ENCODE data around the gene QPCT.

QPCT gene

DNA sequence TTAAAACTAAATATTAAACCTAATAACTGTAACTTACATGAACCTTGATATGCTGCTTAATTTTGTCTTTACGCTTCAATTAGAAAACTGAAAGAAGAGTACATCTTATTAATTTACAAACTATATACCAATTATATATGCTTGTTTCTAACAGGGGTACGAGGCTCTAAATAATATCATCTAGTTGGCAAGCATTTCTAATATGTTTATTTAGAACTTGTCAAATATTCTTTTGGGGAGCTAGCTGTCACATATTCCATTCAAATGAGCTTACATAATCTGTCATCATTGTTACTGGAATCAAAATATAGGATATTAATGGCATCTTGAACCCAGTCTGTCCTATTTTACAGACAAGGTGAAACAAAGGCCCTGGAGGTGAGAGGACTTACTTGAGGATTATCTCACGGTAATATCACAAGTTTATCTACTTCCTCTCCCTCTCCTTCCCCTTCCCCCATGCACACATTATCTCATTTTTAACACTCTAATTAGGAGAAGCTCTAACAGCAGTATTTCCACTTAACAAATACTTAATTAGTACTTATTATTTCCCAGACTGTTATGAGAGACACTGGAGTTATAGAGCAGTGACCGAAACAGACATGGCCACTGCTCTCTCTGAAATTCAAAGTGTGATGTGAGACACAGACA lies 23.3 kb upstream of the QPCT start:
- H3K27ac ChIP-seq = no peak overlapping the region
- TF ChIP-seq ZFX (IDR thresholded peaks at IDR 0.05) = no peak
- TF ChIP-seq, protein P1, sequence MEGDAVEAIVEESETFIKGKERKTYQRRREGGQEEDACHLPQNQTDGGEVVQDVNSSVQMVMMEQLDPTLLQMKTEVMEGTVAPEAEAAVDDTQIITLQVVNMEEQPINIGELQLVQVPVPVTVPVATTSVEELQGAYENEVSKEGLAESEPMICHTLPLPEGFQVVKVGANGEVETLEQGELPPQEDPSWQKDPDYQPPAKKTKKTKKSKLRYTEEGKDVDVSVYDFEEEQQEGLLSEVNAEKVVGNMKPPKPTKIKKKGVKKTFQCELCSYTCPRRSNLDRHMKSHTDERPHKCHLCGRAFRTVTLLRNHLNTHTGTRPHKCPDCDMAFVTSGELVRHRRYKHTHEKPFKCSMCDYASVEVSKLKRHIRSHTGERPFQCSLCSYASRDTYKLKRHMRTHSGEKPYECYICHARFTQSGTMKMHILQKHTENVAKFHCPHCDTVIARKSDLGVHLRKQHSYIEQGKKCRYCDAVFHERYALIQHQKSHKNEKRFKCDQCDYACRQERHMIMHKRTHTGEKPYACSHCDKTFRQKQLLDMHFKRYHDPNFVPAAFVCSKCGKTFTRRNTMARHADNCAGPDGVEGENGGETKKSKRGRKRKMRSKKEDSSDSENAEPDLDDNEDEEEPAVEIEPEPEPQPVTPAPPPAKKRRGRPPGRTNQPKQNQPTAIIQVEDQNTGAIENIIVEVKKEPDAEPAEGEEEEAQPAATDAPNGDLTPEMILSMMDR (conservative IDR thresholded peaks at IDR 0.05) = no peak

DNA sequence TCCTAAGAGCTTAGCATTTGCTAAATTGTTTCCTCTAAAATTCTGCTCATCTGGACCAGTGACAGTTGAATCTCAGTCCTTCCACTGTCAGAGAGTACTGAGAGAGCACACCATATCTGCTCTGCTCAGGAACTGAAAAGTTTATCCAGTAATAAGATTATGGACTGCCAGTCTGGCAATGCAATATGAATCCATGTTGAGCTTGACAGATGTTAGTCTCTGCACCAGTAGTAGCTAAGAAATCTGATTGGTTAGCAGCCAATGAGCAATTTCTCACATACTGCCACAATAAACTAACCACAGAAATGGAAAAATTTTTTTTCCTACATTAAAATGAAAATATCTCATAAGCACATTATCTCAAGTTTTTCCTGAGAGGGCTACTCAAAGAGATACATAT lies 22.1 kb upstream of the QPCT start:
- TF ChIP-seq, protein P1 (conservative IDR thresholded peaks at IDR 0.05) = no peak
- no peak for TF ChIP-seq ZFX (IDR thresholded peaks at IDR 0.05)
- no peak overlapping the region for H3K27ac ChIP-seq

DNA sequence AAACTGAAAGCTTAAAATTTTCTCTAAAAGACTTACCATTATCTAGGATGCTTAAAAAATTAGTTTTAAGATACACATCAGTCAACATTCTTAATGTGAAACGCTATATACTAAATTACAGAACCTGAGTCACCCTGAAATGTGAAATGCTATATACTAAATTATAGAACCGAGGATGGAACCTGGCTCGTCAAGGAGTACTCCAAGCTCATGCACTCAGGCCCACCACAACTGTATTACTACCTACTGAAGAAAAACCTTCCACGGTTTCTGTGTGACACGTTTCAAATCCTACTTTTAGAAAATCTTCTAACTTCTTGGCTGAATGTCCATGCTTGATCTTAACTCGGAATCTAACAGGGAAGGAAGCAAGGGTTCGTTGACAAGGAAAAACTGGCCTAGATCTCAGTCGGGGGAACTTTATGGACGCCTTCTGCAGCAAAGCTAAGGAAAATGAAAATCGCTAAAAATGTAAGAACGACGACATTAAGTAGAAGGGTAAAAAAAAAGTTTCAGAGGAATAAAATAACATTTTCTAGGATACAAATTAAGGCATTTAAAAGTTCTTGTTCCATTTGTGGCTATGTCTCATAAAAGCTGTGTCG lies 21.2 kb upstream of the QPCT start:
- TF ChIP-seq, protein P1 (conservative IDR thresholded peaks at IDR 0.05) = no peak
- no peak for TF ChIP-seq ZFX (IDR thresholded peaks at IDR 0.05)
- H3K27ac ChIP-seq = no peak overlapping the region; the same call in 1 of the 2 replicates

DNA sequence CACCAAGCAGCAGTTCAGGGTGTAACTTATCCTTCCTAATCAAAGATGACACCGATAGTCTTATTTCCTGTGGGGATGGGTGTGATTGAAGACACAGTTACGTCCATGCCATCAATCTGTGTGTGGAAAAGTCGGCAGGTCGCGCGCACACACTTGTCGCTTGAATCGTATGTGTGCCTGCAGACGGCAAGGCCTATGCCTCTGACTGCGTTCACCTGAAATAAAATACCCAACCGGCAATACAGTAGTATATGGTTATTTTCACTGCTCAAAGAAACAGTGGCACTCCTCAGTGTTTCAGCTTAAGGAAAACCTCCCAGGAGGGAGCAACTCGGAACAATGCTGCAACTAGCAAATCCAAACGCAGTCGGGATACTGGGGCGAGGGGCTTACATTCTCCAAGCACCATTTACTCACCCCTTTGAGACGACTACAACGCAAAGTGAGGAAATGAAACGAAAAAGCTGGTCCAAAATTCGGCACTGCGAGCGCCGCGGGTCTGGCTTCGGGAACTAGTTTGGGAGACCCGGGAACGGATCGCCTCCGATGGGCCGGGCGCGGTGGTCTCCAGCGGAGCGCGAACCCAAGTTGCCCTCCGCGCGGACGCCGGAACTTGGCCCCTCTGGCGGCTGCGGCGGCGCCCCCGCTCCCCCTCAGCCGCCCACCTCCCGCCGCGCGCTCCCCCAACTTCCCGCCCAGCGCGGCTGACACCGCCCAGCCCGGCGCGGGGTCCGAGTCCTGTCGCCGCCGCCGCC lies 20.5 kb upstream of the QPCT start:
- TF ChIP-seq ZFX (IDR thresholded peaks at IDR 0.05) = no peak
- TF ChIP-seq, protein P1 (conservative IDR thresholded peaks at IDR 0.05) = no peak
- H3K27ac ChIP-seq = peak overlapping the region; percentile 62

DNA sequence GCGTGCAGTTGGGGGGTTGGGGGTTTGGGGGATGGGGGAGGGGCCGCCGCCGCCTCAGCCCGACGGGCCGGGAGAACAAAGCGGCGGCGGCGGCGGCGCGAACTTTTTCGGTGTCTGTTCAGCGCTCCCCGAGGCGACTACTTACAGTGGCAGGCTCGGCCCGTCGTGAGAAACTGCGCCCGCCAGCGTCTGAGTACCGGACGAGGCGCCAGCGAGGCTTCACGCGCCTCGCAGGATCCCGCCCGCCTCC lies 20.0 kb upstream of the QPCT start:
- H3K27ac ChIP-seq = peak overlapping the region; percentile 62
- no peak for TF ChIP-seq ZFX (IDR thresholded peaks at IDR 0.05)
- TF ChIP-seq, protein P1 (conservative IDR thresholded peaks at IDR 0.05) = no peak; the same call in 1 of the 2 replicates

DNA sequence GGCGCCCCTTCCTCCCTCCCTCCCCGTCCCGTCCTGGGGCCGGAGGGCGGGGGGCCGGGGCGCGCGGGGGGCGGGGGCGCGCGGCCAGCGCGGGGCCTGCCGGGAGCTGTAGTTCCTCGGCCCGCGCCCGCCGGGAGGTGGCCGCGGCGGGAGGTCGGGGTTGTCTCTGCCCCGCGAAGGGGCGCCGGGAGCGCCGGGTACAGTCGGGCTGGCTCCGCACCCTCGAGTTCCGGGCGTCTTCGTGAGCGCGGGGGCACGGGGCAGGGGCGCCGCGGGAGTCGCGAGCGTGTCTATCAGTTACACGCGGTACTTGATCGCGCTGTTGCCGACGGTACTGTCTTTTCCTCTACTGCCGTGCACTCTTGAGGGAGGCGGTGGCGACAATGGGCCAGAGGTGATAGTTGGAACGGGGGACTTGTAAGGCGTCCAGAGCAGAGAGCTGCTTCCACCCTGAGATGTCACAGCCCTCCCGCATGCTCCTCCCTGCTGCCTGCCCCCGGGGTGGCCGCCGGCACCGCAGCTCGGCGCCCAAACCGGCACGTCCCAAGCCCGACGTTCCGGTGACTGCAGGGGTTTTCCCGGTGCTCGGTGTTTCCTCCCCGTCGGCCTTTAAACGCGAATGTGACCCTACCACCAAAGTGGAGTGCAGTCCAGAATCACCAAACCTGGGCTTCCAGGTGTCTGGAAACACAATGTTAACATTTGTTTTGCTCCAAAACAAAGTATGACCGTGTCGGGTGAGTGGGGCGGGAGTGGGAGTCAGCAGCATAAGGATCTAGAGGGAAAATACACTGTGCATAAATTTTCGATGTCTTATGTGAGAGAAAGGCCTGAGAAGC lies 19.4 kb upstream of the QPCT start, which contains the start of gene PRKD3:
Gene PRKD3 (minus strand): TSS at position 48 of the 839 bp plus-strand sequence. CDS start 8,309 bp downstream, outside the sequence.
- peak within 1 kb of the TSS; percentile 62 for H3K27ac ChIP-seq
- TF ChIP-seq, protein P1 (conservative IDR thresholded peaks at IDR 0.05) = no peak
- TF ChIP-seq ZFX (IDR thresholded peaks at IDR 0.05) = 0 out of 2 replicates have a peak, but pooled peaks have one; percentile 13

Data from C4-2B (cell line).